ENCODE measurements around the gene NAV3. TPM values are rescaled to one million over a fixed set of nuclear protein-coding genes. Genes with fewer than 3 reads are reported as not detected.

NAV3 gene
- total RNA-seq, 1 experiment from 2014 or later, result 2.5 TPM

GRCh38 chr12:77932216-77932615 is 101.5 kb downstream of the NAV3 start:
- Histone ChIP-seq H3K4me1 (ENCODE audit: control insufficient read depth, insufficient read depth, low read length) (no peaks in the 10 kb centered on the region), H3K9me3 (ENCODE audit: control insufficient read depth, insufficient read depth, low read depth, low read length) (no peaks in the 10 kb centered on the region; the same call in 1 of the 2 replicates), H3K27ac (ENCODE audit: low read length) (no peak overlapping the region), H3K36me3 (ENCODE audit: control insufficient read depth, insufficient read depth, low read length) (no peaks in the 10 kb centered on the region), H3K27me3 (ENCODE audit: control insufficient read depth, insufficient read depth, low read length) (no peaks in the 10 kb centered on the region), H3K4me3 (ENCODE audit: low read depth in 2 of 2, low read length in 2 of 2) (no peak overlapping the region)
- in situ Hi-C loops (cut with HindIII; ENCODE audit: low pct_unique_long_range_greater_than_20kb, low sequenced_read_pairs), result no loop called here
- POLR2A ChIA-PET, result no interaction called here
- CTCF ChIA-PET, result no interaction called here
- intact Hi-C loops (cut with micrococcal nuclease; ENCODE audit: unreplicated experiment), result no loop called here
- no TSS peak for BruUV-seq (replicated peaks)
- no peak for ATAC-seq
- DNase-seq (ENCODE audit: low read depth, low spot score), result no peak
- TF ChIP-seq CTCF (IDR thresholded peaks at IDR 0.05) (peak; percentile 33; the same call in 1 of the 2 replicates), REST (IDR thresholded peaks at IDR 0.05; ENCODE audit: insufficient read depth in 1 of 2, low read depth in 2 of 2, low read length in 1 of 2) (no peak)

GRCh38 chr12:77938301-77938700 is 107.6 kb downstream of the NAV3 start:
- H3K4me1 ChIP-seq (ENCODE audit: control insufficient read depth, insufficient read depth, low read length), result peaks cover 5% of the 10 kb centered on the region; the same call in 1 of the 2 replicates
- H3K36me3 ChIP-seq (ENCODE audit: control insufficient read depth, insufficient read depth, low read length), result no peaks in the 10 kb centered on the region
- H3K27ac ChIP-seq (ENCODE audit: low read length), result no peak overlapping the region
- TF ChIP-seq REST (IDR thresholded peaks at IDR 0.05; ENCODE audit: insufficient read depth in 1 of 2, low read depth in 2 of 2, low read length in 1 of 2), result no peak
- TF ChIP-seq CTCF (IDR thresholded peaks at IDR 0.05), result no peak
- no peak for TF ChIP-seq POLR2AphosphoS5 (IDR thresholded peaks at IDR 0.05; ENCODE audit: low read depth, low read length)
- TF ChIP-seq TCF7L2 (IDR thresholded peaks at IDR 0.05; ENCODE audit: low read depth, low read length), result no peak
- TF ChIP-seq SIN3A (IDR thresholded peaks at IDR 0.05; ENCODE audit: borderline replicate concordance, insufficient read depth, low read depth, low read length), result no peak
- H3K4me3 ChIP-seq (ENCODE audit: low read depth in 2 of 2, low read length in 2 of 2), result no peak overlapping the region
- BruUV-seq (replicated peaks), result no TSS peak
- ChIA-PET POLR2A (no interaction called here), CTCF (no interaction called here)
- in situ Hi-C loops (cut with HindIII; ENCODE audit: low pct_unique_long_range_greater_than_20kb, low sequenced_read_pairs) (no loop called here), intact Hi-C loops (cut with micrococcal nuclease; ENCODE audit: unreplicated experiment) (no loop called here)
- DNase-seq (ENCODE audit: low read depth, low spot score), result no peak
- H3K9me3 ChIP-seq (ENCODE audit: control insufficient read depth, insufficient read depth, low read depth, low read length), result no peaks in the 10 kb centered on the region; the same call in 1 of the 2 replicates
- ATAC-seq, result no peak
- no peaks in the 10 kb centered on the region for H3K27me3 ChIP-seq (ENCODE audit: control insufficient read depth, insufficient read depth, low read length)
